DMS114 treated with DMSO at 0.1 percent for 48 hours (cell line): Measurements from ENCODE around the gene MRAP.

Experiments used
- DNase-seq: peaks from one replicate; lab custom pipeline; 2025; ENCODE audit not compliant: unreplicated experiment; lab: John Stamatoyannopoulos, UW

The MRAP gene

GRCh38 chr21:32347977-32348376 is 49.3 kb downstream of the MRAP start:
- no peak for DNase-seq

DNA sequence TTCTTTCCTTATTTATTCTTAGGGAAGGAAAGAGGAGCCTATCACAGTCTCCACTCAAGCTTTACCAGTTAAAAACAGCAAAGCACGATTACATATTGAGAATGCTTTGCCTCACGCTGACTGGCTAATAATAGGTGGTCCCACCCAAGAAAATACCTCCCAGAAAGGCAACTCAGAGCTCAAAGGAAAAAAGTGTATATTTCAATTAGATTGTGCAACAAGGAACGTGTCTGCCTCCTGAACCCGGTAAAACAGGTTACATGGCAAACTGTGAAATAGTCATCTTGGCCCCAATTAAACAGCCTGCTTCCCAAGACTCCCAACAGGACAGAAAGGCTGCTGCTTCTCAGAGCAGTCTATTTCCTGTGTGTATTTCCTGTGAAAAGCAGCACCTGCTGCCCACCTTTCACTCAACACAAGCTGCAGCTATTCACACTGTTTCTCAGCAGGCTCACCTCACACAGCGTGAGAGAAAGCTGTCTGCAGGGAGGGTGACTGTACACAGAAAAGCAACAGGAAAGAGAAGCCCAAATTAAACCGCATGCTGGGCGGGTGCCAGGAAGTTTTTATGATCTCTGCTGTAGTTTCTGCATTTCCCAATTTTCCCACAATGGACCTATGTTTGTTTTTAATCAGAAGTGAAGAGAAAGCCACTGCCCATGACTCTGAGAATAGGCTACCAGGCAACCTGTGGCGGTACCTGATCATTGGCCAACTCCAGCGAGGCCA is 50.1 kb downstream of the MRAP start:
- no peak for DNase-seq

- no peak for DNase-seq
Measured at GRCh38 chr21:32349333-32349944, 50.8 kb downstream of the MRAP start.

DNA sequence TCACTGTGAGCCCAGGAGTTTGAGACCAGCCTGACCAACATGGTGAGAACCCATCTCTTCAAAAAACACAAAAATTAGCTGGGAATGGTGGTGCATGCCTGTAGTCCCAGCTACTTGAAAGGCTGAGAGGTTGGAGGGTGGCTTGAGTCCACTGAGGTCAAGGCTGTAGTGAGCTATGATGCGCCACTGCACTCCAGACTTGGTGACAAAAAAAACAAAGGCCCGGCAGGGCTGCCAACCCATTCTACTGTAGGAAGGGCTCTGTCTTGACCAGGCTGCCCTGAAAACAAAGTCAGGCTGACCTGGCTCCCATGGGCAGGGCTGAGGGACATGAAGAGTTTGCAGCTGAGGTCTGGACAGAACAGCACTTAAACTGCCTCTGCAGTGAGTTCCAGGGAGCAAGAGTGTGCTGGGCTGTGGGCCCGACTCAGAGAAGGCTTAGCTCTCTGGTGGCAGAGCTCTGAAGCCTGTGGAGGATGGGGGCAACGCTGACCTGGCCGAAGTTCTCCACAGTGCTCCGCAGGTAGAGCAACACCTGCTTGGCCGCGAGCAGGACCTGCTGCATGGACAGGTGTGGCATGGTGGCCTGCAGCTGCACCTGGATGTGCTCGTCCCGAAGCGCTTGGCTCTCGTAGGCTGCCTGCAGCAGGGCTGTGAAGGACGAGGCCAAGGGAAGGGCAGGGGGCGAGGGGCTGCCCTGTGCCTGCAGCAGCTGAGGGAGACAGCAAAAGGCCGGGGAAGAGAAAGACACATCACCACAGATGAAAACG is 51.7 kb downstream of the MRAP start:
- DNase-seq = no peak

- DNase-seq = no peak
Measured at GRCh38 chr21:32350981-32351380, 52.3 kb downstream of the MRAP start.

DNA sequence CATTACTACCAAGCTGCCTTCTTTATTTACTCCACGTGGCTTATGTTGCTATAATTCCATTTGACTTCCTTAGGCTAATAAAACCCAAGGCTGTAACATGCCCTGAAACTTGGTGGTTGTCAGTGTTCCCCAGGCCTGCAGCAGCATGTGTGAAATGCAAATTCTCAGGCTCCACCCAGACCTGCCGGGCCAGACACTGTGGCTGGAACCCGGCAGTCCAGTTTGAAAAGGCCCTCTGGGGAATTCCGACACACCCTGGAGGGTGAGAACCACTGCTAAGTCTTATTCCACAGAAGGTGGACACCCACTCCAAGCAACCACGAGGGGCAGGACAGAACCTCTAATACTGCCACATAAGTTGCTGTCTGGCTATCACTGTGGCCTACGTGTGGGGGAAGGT is 52.8 kb downstream of the MRAP start:
- DNase-seq = no peak

- no peak for DNase-seq
Measured at GRCh38 chr21:32352526-32352925, 53.9 kb downstream of the MRAP start.

- DNase-seq = no peak
Measured at GRCh38 chr21:32353002-32353711, 54.5 kb downstream of the MRAP start.

DNA sequence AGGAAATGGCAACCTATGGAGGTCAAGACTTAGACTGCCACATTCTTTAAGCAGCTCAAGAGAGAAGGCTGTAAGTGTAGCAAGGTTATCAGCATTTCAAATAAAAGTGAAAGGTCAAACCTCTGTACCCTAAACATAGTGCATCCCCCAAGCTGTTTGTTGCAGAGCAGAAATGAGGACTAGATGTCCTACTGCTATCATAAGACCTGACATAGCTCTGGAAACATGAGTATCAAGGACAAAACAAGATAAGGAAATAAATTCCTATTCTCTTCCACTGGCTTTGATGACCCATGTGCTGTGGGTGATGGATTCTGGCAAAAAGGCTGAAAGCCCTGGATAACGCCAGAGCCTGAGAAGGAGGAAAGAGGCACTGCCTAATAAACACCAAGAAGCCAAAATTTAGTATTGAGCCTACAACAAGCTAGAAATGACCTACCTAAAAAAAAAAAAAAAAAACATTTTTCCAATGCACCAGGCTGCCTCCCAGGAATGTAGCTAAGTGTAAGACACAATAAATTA is 58.3 kb downstream of the MRAP start:
- no peak for DNase-seq

GRCh38 chr21:32359719-32360260 is 61.1 kb downstream of the MRAP start:
- peak; percentile 6 for DNase-seq

- DNase-seq = no peak
Measured at GRCh38 chr21:32360401-32360975, 61.8 kb downstream of the MRAP start.
